Liver (tissue), 9 donors: ENCODE results near the gene UBN2. TPM values are rescaled to one million over a fixed set of nuclear protein-coding genes. Genes with fewer than 3 reads are reported as not detected.

Experiments used
- DNase-seq: peaks from one replicate; pipeline ENCODE4 v3.0.0-alpha.2; 2017; ENCODE audit warnings: low spot score
- H3K27ac ChIP-seq, 2 donors: one replicate each; pipeline ENCODE4 v1.7.0; 2013; ENCODE audit warnings: inconsistent platforms in 2 of 2, low read length in 2 of 2, control low read depth in 1 of 2, low read depth in 1 of 2, mild to moderate bottlenecking in 1 of 2
- H3K27me3 ChIP-seq, 4 donors: one replicate each; pipeline versions ENCODE4 v1.6.1 to v1.7.0; 2013; ENCODE audit warnings: low read length in 3 of 4, inconsistent platforms in 1 of 4, mild to moderate bottlenecking in 1 of 4, moderate library complexity in 1 of 4; ENCODE audit not compliant: control insufficient read depth in 4 of 4, insufficient read depth in 4 of 4
- H3K36me3 ChIP-seq, 4 donors: one replicate each; pipeline versions ENCODE4 v1.6.1 to v1.7.0; 2013; ENCODE audit warnings: low read length in 3 of 4, mild to moderate bottlenecking in 3 of 4, low read depth in 1 of 4, moderate library complexity in 1 of 4; ENCODE audit not compliant: control insufficient read depth in 4 of 4, insufficient read depth in 3 of 4
- H3K4me1 ChIP-seq, 4 donors: one replicate each; pipeline versions ENCODE4 v1.6.1 to v1.7.0; 2013; ENCODE audit warnings: low read length in 3 of 4, mild to moderate bottlenecking in 3 of 4, moderate library complexity in 1 of 4; ENCODE audit not compliant: control insufficient read depth in 4 of 4, insufficient read depth in 4 of 4
- H3K4me3 ChIP-seq, 3 donors: one replicate each; pipeline versions ENCODE4 v1.6.1 to v1.7.0; 2013; ENCODE audit warnings: low read length in 3 of 3, control low read depth in 1 of 3, low read depth in 1 of 3, mild to moderate bottlenecking in 1 of 3
- H3K9ac ChIP-seq, 2 donors: one replicate each; pipeline ENCODE4 v1.7.0; 2013; ENCODE audit warnings: low read length in 2 of 2, mild to moderate bottlenecking in 2 of 2, moderate library complexity in 2 of 2, control low read depth in 1 of 2, low read depth in 1 of 2
- H3K9me3 ChIP-seq, 4 donors: one replicate each; pipeline versions ENCODE4 v1.6.1 to v1.7.0; 2013; ENCODE audit warnings: low read length in 3 of 4; ENCODE audit not compliant: control insufficient read depth in 4 of 4
- ATF3 ChIP-seq: IDR thresholded peaks from 2 replicates; pipeline ENCODE4 v1.6.1; 2016; ENCODE audit warnings: antibody characterized with exemption
- CTCF ChIP-seq: fragments of 150-350 bp; IDR thresholded peaks from 2 replicates; pipeline ENCODE4 v1.5.1; 2017; ENCODE audit warnings: improper control_type of control experiment, low read depth, low read length; ENCODE audit not compliant: missing input control
- EGR1 ChIP-seq, 2 donors: IDR thresholded peaks; 2 replicates each; pipeline ENCODE4 v1.6.1; 2016 to 2018; ENCODE audit warnings: antibody characterized with exemption in 2 of 2, low read depth in 2 of 2
- FOXA1 ChIP-seq: IDR thresholded peaks from 2 replicates; pipeline ENCODE4 v1.6.1; 2016; ENCODE audit warnings: antibody characterized with exemption
- FOXA2 ChIP-seq: IDR thresholded peaks from 2 replicates; pipeline ENCODE4 v1.6.1; 2016; ENCODE audit warnings: antibody characterized with exemption
- GABPA ChIP-seq, 2 donors: IDR thresholded peaks in 1 of 2; conservative IDR thresholded peaks in 1 of 2; 2 replicates each; pipeline ENCODE4 v1.6.1; 2016; ENCODE audit warnings: antibody characterized with exemption in 2 of 2, mild to moderate bottlenecking in 1 of 2, moderate library complexity in 1 of 2
- HNF4A ChIP-seq, 2 donors: conservative IDR thresholded peaks; 2 replicates each; pipeline ENCODE4 v1.6.1; 2016; ENCODE audit warnings: antibody characterized with exemption in 2 of 2, mild to moderate bottlenecking in 2 of 2
- HNF4G ChIP-seq: IDR thresholded peaks from 2 replicates; pipeline ENCODE4 v1.6.1; 2016; ENCODE audit warnings: antibody characterized with exemption
- JUND ChIP-seq, 2 donors: IDR thresholded peaks; 2 replicates each; pipeline ENCODE4 v1.6.1; 2016; ENCODE audit warnings: antibody characterized with exemption in 2 of 2
- MAX ChIP-seq: IDR thresholded peaks from 2 replicates; pipeline ENCODE4 v1.6.1; 2016; ENCODE audit warnings: antibody characterized with exemption
- NR2F2 ChIP-seq: IDR thresholded peaks from 2 replicates; pipeline ENCODE4 v1.6.1; 2016; ENCODE audit warnings: antibody characterized with exemption
- RAD21 ChIP-seq, 2 donors: IDR thresholded peaks; 2 replicates each; pipeline ENCODE4 v1.6.1; 2016; ENCODE audit warnings: antibody characterized with exemption in 2 of 2, mild to moderate bottlenecking in 2 of 2
- RXRA ChIP-seq, 2 donors: IDR thresholded peaks; 2 replicates each; pipeline ENCODE4 v1.6.1; 2017 to 2018; ENCODE audit warnings: antibody characterized with exemption in 2 of 2, mild to moderate bottlenecking in 1 of 2
- SP1 ChIP-seq: IDR thresholded peaks from 2 replicates; pipeline ENCODE4 v1.6.1; 2018; ENCODE audit warnings: antibody characterized with exemption, mild to moderate bottlenecking
- TAF1 ChIP-seq: conservative IDR thresholded peaks from 2 replicates; pipeline ENCODE4 v1.6.1; 2016; ENCODE audit warnings: antibody characterized with exemption, mild to moderate bottlenecking
- YY1 ChIP-seq: IDR thresholded peaks from 2 replicates; pipeline ENCODE4 v1.6.1; 2016; ENCODE audit warnings: antibody characterized with exemption, mild to moderate bottlenecking
- ZBTB33 ChIP-seq: IDR thresholded peaks from 2 replicates; pipeline ENCODE4 v1.6.1; 2016; ENCODE audit warnings: antibody characterized with exemption
- WGBS: extraction: QIAGEN DNeasy Blood & Tissue Kit; methylation state at CpG from one replicate; pipeline ENCODE4 v1.1.7; 2013; 5-methylcytosine and 5-hydroxymethylcytosine counted together
- polyA plus RNA-seq, 2 donors: library from polyadenylated mRNA; stranded (reverse) in 1 of 2; unstranded in 1 of 2; fragments of 200-250 nt in 1 of 2; fragments of >200 nt in 1 of 2; fragmentation: Nextera tagmentation in 1 of 2; extraction: Ambion mirVana in 1 of 2; gene quantifications; one replicate each; pipeline versions ENCODE4 v1.2.1 to v1.2.3, GENCODE V29; 2013 to 2015
- total RNA-seq, 2 donors: library from RNA; depleted of rRNA; stranded (reverse); fragments of >200 nt; gene quantifications; one replicate each; pipeline ENCODE4 v1.2.3, GENCODE V29; 2014
- TF ChIP-seq, protein P1 (sequence below): IDR thresholded peaks from 2 replicates; pipeline ENCODE4 v1.6.1; 2016; ENCODE audit warnings: antibody characterized with exemption, mild to moderate bottlenecking
- donor health status: healthy.
- donor health status: healthy.
- donor health status: healthy.
- donor health status: healthy.
- donor health status: healthy.

Gene UBN2
- total and polyA plus RNA-seq, 4 donors = 1.1 to 9.1 (median 4.8) TPM

DNA sequence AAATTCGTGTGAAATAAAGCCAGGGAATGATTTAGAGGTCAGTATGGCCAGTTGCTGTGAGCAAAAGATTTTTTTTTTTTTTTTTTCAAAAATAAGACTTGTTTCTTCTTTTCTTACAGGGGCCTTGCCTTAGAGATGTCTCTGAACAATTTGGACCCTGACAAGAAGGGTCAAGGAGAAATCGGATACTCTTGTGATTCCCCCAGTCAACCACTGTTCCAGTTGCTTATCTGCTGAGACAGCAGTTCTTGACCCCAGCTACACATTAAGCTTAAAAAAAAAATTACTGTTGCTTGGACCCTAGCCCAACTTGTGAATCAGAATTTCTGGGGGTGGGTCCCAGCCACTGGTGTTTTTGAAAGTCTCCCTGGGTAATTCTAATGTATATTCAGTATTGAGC is 98.1 kb downstream of the UBN2 start:
- Histone ChIP-seq H3K36me3 (no peaks in the 10 kb centered on the region), H3K27ac (no peak overlapping the region), H3K27me3 (no peaks in the 10 kb centered on the region), H3K4me3 (no peak overlapping the region), H3K4me1 (no peaks in the 10 kb centered on the region), H3K9me3 (no peaks in the 10 kb centered on the region), H3K9ac (no peak overlapping the region)
- DNase-seq = no peak
- WGBS = 82% methylated on average over 2 of the region's 2 CpGs
- TF ChIP-seq YY1 (no peak), RXRA (IDR thresholded peaks at IDR 0.05) (no peak), HNF4G (no peak), HNF4A (conservative IDR thresholded peaks at IDR 0.05) (no peak), RAD21 (IDR thresholded peaks at IDR 0.05) (no peak), NR2F2 (no peak), CTCF (no peak), ATF3 (no peak), ZBTB33 (no peak)

DNA sequence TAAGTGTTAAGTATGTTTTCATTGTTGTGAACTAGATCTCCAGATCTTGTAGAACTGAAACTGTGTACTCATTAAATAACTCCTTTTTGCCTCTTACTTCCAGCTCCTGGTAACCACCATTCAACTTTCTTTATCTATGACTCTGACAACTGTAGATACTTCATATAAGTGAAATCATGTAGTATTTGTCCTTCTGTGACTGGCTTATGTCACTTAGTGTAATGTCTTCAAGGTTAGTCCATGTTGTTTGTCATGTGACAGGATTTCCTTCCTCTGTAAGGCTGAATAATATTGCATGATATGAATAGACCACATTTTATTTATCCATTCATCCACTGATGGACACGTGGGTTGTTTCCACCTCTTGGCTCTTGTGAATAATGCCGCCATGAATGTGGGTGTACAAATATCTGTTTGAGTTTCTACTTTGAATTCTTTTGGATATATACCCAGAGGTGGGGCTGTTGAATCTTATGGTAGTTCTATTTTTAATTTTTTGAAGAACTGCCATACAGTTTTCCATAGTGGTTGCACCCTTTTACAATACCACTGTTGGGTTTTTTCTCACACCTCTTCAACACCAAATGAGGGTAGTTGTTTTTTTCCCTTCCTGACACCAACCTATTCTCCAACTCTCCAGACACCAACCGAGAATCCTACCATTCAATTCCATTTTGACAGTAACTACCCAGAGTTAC is 99.4 kb downstream of the UBN2 start:
- Histone ChIP-seq H3K27ac (no peak overlapping the region), H3K4me3 (no peak overlapping the region), H3K36me3 (no peaks in the 10 kb centered on the region), H3K4me1 (no peaks in the 10 kb centered on the region), H3K27me3 (no peaks in the 10 kb centered on the region), H3K9me3 (no peaks in the 10 kb centered on the region), H3K9ac (no peak overlapping the region)
- no peak for DNase-seq
- 85% methylated on average over 3 of the region's 3 CpGs for WGBS
- no peak for TF ChIP-seq GABPA (IDR thresholded peaks at IDR 0.05 in 1 of 2, conservative IDR thresholded peaks at IDR 0.05 in 1 of 2)
- no peak for TF ChIP-seq MAX
- TF ChIP-seq ATF3 = no peak
- TF ChIP-seq RAD21 (IDR thresholded peaks at IDR 0.05) = no peak
- TF ChIP-seq TAF1 = no peak
- no peak for TF ChIP-seq CTCF
- TF ChIP-seq YY1 = no peak
- no peak for TF ChIP-seq HNF4A (conservative IDR thresholded peaks at IDR 0.05)
- TF ChIP-seq RXRA (IDR thresholded peaks at IDR 0.05) = no peak
- TF ChIP-seq FOXA2 = no peak
- no peak for TF ChIP-seq ZBTB33
- TF ChIP-seq EGR1 (IDR thresholded peaks at IDR 0.05; ENCODE audit: low read depth in 2 of 2) = no peak
- TF ChIP-seq SP1 = no peak
- no peak for TF ChIP-seq JUND (IDR thresholded peaks at IDR 0.05)
- TF ChIP-seq FOXA1 = no peak
- TF ChIP-seq, protein P1, sequence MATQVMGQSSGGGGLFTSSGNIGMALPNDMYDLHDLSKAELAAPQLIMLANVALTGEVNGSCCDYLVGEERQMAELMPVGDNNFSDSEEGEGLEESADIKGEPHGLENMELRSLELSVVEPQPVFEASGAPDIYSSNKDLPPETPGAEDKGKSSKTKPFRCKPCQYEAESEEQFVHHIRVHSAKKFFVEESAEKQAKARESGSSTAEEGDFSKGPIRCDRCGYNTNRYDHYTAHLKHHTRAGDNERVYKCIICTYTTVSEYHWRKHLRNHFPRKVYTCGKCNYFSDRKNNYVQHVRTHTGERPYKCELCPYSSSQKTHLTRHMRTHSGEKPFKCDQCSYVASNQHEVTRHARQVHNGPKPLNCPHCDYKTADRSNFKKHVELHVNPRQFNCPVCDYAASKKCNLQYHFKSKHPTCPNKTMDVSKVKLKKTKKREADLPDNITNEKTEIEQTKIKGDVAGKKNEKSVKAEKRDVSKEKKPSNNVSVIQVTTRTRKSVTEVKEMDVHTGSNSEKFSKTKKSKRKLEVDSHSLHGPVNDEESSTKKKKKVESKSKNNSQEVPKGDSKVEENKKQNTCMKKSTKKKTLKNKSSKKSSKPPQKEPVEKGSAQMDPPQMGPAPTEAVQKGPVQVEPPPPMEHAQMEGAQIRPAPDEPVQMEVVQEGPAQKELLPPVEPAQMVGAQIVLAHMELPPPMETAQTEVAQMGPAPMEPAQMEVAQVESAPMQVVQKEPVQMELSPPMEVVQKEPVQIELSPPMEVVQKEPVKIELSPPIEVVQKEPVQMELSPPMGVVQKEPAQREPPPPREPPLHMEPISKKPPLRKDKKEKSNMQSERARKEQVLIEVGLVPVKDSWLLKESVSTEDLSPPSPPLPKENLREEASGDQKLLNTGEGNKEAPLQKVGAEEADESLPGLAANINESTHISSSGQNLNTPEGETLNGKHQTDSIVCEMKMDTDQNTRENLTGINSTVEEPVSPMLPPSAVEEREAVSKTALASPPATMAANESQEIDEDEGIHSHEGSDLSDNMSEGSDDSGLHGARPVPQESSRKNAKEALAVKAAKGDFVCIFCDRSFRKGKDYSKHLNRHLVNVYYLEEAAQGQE = no peak
- TF ChIP-seq HNF4G = no peak
- no peak for TF ChIP-seq NR2F2
